Gastrocnemius medialis (tissue), 4 donors: ENCODE results near the gene BMERB1.

Experiments
- CTCF ChIP-seq, 5 experiments: fragments of 450-650 bp in 3 of 5; fragments of 200-600 bp in 2 of 5; sonication (generic) in 2 of 5; IDR thresholded peaks in 4 of 5; conservative IDR thresholded peaks in 1 of 5; 1 replicate in 4 of 5; 2 replicates in 1 of 5; pipeline ENCODE4 v1.5.1; 2016 to 2019; ENCODE audit warnings: antibody characterized with exemption in 5 of 5, mild to moderate bottlenecking in 3 of 5, moderate library complexity in 3 of 5
- POLR2A ChIP-seq, 2 donors: fragments of 450-650 bp; IDR thresholded peaks; one replicate each; pipeline ENCODE4 v1.6.1; 2017; ENCODE audit warnings: antibody characterized with exemption in 2 of 2, mild to moderate bottlenecking in 2 of 2, moderate library complexity in 2 of 2

DNA sequence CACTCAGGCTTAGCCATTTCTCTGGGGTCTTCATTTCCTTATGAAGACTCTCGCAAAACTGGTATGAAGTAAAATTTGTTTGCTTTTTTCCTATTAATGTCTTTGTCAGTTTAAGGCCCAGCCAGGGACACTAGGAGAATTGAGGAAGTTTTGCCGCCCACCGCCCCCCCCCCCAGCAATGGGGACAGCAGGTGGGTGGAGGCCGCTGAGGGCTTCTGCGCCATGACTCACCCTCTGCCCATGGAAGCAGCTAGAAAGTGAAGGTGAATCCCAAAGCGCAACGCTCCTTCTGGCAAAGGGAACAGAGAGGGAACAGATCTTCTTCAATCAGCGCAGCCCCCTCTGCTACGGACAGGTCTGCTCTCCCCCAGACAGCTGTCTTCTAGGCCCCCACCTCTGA lies 158.8 kb downstream of the BMERB1 start:
- TF ChIP-seq POLR2A (IDR thresholded peaks at IDR 0.05) (no peak), CTCF (IDR thresholded peaks at IDR 0.05 in 4 of 5, conservative IDR thresholded peaks at IDR 0.05 in 1 of 5) (no peak)
